Activated naive CD4-positive, alpha-beta T cell treated with anti-CD3 and anti-CD28 coated beads, Interleukin-2, amount 50 U/mL, for 24 hours (primary cell): Measurements from ENCODE around the gene JDP2.
"Not testable (repeated sequence)": the region's sequence is repeated elsewhere in the genome, so short reads cannot be mapped to it uniquely, and the experiment has no call there.

Source experiments
- H3K27ac Mint-ChIP-seq: one replicate; pipeline ENCODE4 v1.8.0; 2021; ENCODE audit warnings: mild to moderate bottlenecking, mixed read lengths
- H3K27me3 Mint-ChIP-seq: one replicate; pipeline ENCODE4 v1.8.0; 2021; ENCODE audit warnings: mixed read lengths
- H3K36me3 Mint-ChIP-seq: one replicate; pipeline ENCODE4 v1.8.0; 2021; ENCODE audit warnings: mixed read lengths
- H3K4me1 Mint-ChIP-seq: one replicate; pipeline ENCODE4 v1.8.0; 2021; ENCODE audit warnings: mixed read lengths
- H3K4me3 Mint-ChIP-seq: one replicate; pipeline ENCODE4 v1.8.0; 2021; ENCODE audit warnings: mild to moderate bottlenecking, mixed read lengths
- H3K9me3 Mint-ChIP-seq: one replicate; pipeline ENCODE4 v1.8.0; 2021; ENCODE audit warnings: mixed read lengths

JDP2 gene

DNA sequence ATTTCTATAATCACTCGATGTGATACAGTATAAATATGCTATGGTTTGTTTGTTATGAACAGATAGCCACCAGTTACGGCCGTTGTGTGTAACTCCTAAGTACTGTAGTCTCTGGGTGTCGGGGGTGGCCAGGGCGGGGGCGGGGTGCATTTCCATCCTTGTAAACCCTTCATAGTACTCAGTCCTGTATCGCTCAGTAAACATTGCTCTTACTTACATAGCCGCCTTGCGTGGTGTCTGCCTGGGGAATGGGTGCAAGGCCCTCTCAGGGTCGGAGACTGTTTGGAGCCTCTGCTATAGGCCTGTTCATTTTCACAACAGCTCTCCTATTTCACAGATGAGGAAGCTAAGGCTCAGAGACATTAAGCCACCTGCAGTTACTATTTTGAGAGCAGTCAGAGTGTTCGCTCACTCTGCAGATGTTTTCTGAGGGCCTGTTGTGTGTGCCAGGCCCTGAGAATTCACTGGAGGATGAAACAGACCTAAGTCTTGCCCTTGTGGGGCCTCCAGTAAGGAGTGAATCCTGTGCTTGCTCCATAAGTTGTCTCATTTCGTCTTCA is 42.5 kb downstream of the JDP2 start:
- Mint-ChIP-seq H3K27me3 (no peaks in the 10 kb centered on the region), H3K36me3 (no peaks in the 10 kb centered on the region), H3K27ac (no peak overlapping the region), H3K4me3 (no peak overlapping the region), H3K9me3 (no peaks in the 10 kb centered on the region), H3K4me1 (peaks cover 5% of the 10 kb centered on the region)

GRCh38 chr14:75471059-75471458 is 43.2 kb downstream of the JDP2 start:
- Mint-ChIP-seq H3K27ac (no peak overlapping the region), H3K36me3 (no peaks in the 10 kb centered on the region), H3K4me3 (no peak overlapping the region), H3K9me3 (no peaks in the 10 kb centered on the region), H3K4me1 (peaks cover 5% of the 10 kb centered on the region), H3K27me3 (no peaks in the 10 kb centered on the region)

- not testable (repeated sequence) for H3K4me3 Mint-ChIP-seq, H3K36me3 Mint-ChIP-seq, H3K27ac Mint-ChIP-seq, H3K27me3 Mint-ChIP-seq, H3K9me3 Mint-ChIP-seq, H3K4me1 Mint-ChIP-seq
Measured at GRCh38 chr14:75474127-75474526, 46.3 kb downstream of the JDP2 start.

DNA sequence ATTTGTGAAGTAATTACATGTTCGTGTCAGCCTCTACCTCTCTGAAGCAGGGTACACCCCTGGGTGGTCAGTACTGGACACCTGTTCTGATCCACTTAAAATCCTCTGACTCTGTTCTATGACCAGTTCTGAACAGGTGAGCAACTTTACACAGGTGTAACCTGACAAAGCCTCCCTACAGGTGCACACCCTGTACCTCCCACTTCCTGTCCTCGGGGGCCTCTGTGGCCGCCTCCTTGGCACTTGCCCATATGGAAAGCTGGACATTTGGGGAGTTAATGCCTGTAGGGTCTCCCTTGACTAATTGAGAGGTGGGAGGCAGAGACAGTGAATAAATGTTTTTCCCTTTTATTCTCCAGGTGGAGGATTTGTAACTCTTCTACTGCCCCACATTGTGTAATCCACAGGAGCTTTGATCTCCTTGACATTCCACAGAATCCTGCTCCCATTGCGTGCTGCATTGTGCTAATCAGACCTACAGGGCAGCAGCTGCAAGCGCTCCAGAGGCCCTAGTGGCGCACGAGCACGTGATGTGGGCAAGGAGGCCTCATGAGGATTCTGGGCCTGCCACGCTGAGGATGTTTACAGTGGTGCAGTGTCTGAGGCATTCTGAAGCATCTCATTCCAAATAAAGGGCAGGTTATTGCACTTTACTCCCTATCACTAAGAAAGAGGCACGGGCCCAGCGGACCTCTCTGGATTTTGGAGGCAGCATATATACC is 48.6 kb downstream of the JDP2 start:
- Mint-ChIP-seq H3K27me3 (no peaks in the 10 kb centered on the region), H3K27ac (no peak overlapping the region), H3K4me3 (no peak overlapping the region), H3K4me1 (no peaks in the 10 kb centered on the region), H3K36me3 (no peaks in the 10 kb centered on the region), H3K9me3 (no peaks in the 10 kb centered on the region)

DNA sequence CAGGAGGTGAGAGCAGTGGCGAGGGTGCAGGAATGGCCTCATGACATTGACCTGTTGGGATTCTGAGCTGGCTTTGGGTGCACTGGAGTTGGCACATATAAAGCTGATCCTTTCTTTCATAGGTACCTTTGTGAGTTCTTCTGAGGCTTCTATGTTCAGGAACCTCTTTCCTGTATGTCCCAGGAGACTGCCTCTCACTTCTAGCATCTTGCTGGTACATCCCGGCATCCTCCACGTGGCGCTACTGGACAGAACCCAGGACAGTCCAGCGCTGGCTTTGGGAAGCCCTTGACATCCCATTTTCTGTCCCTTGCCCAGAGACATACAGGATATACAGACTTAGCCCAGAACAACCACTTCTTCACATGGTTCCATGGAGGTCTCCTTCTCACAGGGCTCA is 50.1 kb downstream of the JDP2 start:
- H3K9me3 Mint-ChIP-seq: no peaks in the 10 kb centered on the region
- no peaks in the 10 kb centered on the region for H3K4me1 Mint-ChIP-seq
- no peaks in the 10 kb centered on the region for H3K36me3 Mint-ChIP-seq
- H3K27me3 Mint-ChIP-seq: no peaks in the 10 kb centered on the region
- H3K4me3 Mint-ChIP-seq: no peak overlapping the region
- no peak overlapping the region for H3K27ac Mint-ChIP-seq

DNA sequence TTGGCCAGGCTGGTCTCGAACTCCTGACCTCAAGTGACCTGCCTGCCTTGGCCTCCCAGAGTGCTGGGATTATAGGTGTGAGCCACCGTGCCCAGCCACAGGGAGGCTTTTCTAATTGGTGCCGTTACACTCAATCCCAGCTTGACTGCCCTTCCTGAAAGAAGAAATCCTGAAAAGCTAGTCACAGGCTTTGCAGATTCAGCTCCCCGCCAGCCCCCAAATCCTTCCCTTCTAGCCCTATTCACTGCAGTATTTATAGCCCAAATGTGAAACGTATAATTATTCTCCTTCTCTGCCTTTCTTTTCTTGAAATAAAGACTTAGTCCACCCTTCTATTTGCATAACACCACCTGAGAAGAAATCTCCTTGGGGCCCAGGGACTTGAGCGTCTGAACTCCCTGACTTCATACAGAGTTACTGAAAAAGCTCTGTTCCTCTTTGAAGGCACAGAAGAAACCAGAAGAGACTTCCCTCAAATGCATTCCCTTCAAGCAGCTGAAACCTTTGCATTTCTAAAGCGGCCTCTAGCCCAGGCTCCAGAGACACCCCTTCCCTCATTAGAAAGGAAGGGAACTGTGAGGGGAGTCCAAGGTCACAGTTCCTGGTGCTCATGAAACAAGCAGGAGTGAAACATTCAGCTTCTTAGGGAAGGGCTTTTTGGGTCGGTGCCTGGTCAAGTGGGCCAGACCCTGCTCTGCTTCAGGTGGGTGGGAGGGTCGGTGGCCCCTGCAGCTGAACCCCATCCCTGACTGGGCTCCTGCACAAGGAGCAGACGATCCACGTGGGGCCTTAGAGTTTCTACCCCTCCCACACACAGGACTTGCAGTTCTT is 52.2 kb downstream of the JDP2 start:
- Mint-ChIP-seq H3K9me3 (no peaks in the 10 kb centered on the region), H3K4me3 (no peak overlapping the region), H3K27ac (no peak overlapping the region), H3K4me1 (no peaks in the 10 kb centered on the region), H3K36me3 (no peaks in the 10 kb centered on the region), H3K27me3 (no peaks in the 10 kb centered on the region)

DNA sequence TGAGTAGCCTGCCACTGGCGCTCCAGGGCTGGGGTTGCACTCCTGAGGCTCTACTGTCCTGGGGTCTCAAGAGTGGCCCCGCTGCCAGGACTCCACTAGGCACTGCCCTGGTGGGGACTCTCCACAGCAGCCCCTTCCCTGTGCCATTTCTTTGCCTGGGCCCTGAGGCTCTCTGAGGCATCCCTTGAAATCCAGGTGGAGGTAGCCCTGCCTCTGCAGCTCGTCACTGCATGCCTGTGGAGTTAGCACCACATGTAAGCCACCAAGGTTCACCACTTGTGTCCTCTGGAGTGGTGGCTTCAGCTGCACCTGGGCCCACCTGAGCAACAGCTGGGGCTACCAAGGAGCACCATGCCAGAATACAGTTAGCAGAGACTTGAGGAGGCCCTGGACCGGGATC is 54.5 kb downstream of the JDP2 start:
- no peak overlapping the region for H3K4me3 Mint-ChIP-seq
- H3K4me1 Mint-ChIP-seq: peaks cover 8% of the 10 kb centered on the region
- H3K36me3 Mint-ChIP-seq: no peaks in the 10 kb centered on the region
- H3K27ac Mint-ChIP-seq: no peak overlapping the region
- H3K27me3 Mint-ChIP-seq: no peaks in the 10 kb centered on the region
- no peaks in the 10 kb centered on the region for H3K9me3 Mint-ChIP-seq

- H3K27ac Mint-ChIP-seq: no peak overlapping the region
- H3K4me1 Mint-ChIP-seq: peaks cover 15% of the 10 kb centered on the region
- no peaks in the 10 kb centered on the region for H3K9me3 Mint-ChIP-seq
- no peaks in the 10 kb centered on the region for H3K36me3 Mint-ChIP-seq
- H3K4me3 Mint-ChIP-seq: no peak overlapping the region
- H3K27me3 Mint-ChIP-seq: no peaks in the 10 kb centered on the region
Measured at GRCh38 chr14:75484711-75485429, 57.0 kb downstream of the JDP2 start.

GRCh38 chr14:75486318-75486717 is 58.5 kb downstream of the JDP2 start:
- no peak overlapping the region for H3K27ac Mint-ChIP-seq
- H3K4me3 Mint-ChIP-seq: no peak overlapping the region
- H3K4me1 Mint-ChIP-seq: peaks cover 15% of the 10 kb centered on the region
- no peaks in the 10 kb centered on the region for H3K9me3 Mint-ChIP-seq
- no peaks in the 10 kb centered on the region for H3K36me3 Mint-ChIP-seq
- no peaks in the 10 kb centered on the region for H3K27me3 Mint-ChIP-seq

- Mint-ChIP-seq H3K4me3 (no peak overlapping the region), H3K27ac (no peak overlapping the region), H3K27me3 (no peaks in the 10 kb centered on the region)
Measured at GRCh38 chr14:75487155-75487671, 59.4 kb downstream of the JDP2 start.

DNA sequence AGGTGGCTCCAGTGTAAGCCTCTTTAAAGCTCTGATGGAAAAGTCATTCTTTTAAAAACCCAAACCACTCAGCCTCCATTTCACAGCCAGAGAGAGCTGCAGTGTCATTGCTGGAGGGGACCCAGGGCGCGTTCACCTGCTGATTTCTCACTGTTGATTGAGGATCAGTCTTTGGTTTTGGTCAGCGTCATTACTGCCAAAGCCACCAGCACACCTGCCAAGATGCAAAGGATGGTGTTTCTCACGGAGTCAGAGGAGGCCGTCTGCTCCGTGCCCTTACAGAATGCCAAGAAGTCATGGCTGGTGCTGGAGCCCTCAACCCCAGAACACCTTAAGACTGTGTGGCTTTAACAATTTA is 61.6 kb downstream of the JDP2 start:
- H3K4me3 Mint-ChIP-seq: no peak overlapping the region
- no peak overlapping the region for H3K27ac Mint-ChIP-seq

More at GRCh38 chr14:75487155-75487671, 59.4 kb downstream of the JDP2 start:
- H3K4me1 Mint-ChIP-seq: peaks cover 15% of the 10 kb centered on the region
- no peaks in the 10 kb centered on the region for H3K36me3 Mint-ChIP-seq
- H3K9me3 Mint-ChIP-seq: no peaks in the 10 kb centered on the region

DNA sequence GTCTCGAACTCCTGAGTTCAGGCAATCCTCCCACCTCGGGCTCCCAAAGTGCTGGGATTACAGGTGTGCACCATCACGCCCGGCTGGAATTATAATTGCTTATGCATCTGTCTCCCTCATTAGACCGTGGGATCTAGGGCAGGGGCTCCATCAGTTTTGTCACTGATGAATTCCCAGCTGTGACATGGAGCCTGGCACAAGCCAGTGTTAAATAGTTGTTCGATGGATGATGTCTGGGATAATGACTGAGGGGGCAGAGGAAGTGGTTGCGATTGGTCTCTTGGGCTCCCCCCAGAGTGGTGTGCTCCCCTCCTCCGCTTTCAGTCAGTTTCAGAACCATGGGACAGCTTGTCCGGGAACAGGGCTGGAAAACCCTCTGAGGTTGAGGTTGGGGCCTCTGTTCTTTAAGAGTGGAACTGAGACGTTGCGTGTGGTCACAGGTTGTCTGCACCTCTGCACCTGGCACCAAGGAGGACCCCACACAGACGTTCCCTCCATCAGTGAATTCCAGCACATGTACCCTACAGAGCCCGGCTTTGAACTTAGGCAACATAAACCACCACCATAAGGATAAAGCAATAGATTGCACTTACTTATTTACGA is 63.7 kb downstream of the JDP2 start:
- Mint-ChIP-seq H3K4me1 (peaks cover 36% of the 10 kb centered on the region), H3K4me3 (no peak overlapping the region), H3K9me3 (no peaks in the 10 kb centered on the region), H3K27me3 (no peaks in the 10 kb centered on the region), H3K27ac (no peak overlapping the region), H3K36me3 (no peaks in the 10 kb centered on the region)

More for the DNA sequence above, 61.6 kb downstream of the JDP2 start:
- Mint-ChIP-seq H3K9me3 (no peaks in the 10 kb centered on the region), H3K27me3 (no peaks in the 10 kb centered on the region), H3K4me1 (peaks cover 31% of the 10 kb centered on the region), H3K36me3 (no peaks in the 10 kb centered on the region)

GRCh38 chr14:75492832-75493591 is 65.2 kb downstream of the JDP2 start:
- H3K4me1 Mint-ChIP-seq: peaks cover 36% of the 10 kb centered on the region

DNA sequence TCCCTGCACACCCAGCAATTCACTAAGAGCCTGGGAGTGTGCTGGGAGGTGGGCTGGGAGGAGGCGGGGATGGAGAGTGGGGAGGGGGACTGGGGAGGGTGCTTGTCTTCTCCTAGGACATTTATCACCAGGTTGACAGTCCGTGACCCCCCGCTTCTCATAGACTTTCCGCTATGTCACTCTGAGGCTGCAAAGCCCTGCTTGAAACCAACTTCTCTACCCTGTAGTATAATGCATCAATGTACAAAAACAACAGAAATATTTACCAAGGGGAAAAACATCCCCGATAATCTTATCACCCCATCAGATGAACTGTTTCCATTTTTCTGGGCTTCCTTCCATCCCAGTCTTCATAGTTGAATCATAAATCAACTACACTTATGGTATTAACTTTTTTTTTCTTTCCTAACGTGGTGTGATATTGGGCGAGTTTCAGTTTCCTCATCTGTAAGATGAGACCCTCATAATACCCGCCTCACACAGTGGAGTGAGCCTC is 65.8 kb downstream of the JDP2 start:
- Mint-ChIP-seq H3K27ac (peak overlapping the region; percentile 71), H3K36me3 (no peaks in the 10 kb centered on the region), H3K27me3 (no peaks in the 10 kb centered on the region), H3K9me3 (no peaks in the 10 kb centered on the region), H3K4me3 (peak overlapping the region; percentile 3), H3K4me1 (peaks cover 34% of the 10 kb centered on the region)

More at GRCh38 chr14:75492832-75493591, 65.2 kb downstream of the JDP2 start:
- no peaks in the 10 kb centered on the region for H3K27me3 Mint-ChIP-seq
- no peaks in the 10 kb centered on the region for H3K36me3 Mint-ChIP-seq
- H3K4me3 Mint-ChIP-seq: peak overlapping the region; percentile 27
- H3K9me3 Mint-ChIP-seq: no peaks in the 10 kb centered on the region
- peak overlapping the region; percentile 73 for H3K27ac Mint-ChIP-seq
